ENCODE data around the gene ZBTB7A.

ZBTB7A gene

DNA sequence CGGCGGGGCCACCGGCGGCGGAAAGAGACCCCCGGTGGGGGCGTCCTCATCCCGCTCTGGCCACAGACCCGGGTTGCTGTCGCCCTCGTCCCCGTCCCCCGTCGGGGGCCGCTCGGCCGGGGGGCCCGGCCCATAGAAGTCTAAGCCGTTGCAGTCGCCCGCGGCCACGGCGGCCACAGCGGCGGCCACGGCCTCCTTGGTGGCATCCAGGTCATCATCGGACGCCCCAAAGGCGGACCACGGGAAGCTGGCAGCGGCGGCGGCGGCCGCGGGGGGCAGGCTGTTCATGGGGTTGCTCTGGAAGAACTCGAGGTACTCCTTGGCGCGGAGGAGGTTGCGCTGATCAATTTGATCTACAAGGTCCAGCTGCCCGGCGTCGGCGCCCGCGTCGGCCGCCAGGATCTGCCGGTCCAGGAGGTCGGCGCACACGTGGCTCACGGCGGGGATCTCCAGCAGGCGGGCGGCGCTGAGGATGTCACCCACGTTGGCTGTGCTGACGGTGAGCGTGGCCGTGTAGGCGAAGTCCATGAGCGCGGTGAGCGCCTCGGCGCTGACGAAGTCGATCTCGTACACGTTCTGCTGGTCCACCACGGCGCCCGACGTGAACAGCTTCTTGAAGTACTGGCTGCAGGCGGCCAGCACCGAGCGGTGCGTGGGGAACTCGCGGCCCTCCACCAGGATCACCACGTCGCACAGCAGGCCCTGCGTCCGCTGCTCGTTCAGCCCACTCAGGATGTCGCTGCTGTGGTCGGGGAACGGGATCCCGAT lies 12.1 kb downstream of the ZBTB7A start:
- DNase-seq (ENCODE audit: low read depth in 2 of 2), result no peak

DNA sequence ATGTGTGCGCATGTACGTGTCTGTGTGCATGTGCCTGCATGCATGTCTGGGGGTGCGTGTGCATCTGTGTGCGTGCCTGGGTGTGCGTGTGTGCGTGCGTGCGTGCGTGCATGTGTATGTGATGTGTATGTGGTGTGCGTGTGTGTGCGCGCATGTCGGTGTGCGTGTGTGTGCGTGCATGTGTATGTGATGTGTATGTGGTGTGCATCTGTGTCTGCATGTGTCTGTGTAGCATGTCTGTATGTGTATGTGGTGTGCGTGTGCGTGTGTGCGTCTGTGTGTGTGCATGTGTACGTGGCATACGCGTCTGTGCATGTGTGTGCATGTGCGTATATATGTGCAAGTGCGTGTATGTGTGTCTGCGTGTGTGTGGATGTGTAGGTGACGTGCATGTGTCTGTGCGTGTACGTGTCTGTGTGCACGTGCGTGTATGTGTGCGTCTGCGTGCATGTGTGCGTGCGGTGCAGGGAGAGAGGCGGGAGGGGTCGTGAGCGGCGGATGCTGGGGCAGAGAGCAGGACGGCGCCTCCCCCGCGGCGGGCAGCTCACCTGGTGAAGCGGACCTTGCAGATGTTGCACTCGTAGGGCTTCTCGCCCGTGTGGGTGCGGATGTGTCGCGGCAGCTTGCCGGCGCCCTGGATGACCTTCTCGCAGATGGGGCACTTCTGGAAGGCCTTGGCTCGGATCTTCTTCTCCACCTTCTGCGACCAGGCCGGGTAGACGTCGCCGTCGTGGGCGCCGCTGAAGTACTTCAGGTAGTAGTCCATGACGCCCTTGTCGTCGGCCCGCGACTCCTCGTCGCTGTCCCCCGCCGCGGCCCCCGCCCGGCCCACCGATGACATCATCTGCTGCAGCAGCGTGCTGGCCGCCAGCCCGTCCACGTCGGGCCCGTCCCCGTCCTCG lies 13.0 kb downstream of the ZBTB7A start:
- no peak for DNase-seq (ENCODE audit: low read depth in 2 of 2)

- no peak for DNase-seq (ENCODE audit: low read depth in 2 of 2)
Observed at GRCh38 chr19:4052993-4053422, 13.7 kb downstream of the ZBTB7A start.

DNA sequence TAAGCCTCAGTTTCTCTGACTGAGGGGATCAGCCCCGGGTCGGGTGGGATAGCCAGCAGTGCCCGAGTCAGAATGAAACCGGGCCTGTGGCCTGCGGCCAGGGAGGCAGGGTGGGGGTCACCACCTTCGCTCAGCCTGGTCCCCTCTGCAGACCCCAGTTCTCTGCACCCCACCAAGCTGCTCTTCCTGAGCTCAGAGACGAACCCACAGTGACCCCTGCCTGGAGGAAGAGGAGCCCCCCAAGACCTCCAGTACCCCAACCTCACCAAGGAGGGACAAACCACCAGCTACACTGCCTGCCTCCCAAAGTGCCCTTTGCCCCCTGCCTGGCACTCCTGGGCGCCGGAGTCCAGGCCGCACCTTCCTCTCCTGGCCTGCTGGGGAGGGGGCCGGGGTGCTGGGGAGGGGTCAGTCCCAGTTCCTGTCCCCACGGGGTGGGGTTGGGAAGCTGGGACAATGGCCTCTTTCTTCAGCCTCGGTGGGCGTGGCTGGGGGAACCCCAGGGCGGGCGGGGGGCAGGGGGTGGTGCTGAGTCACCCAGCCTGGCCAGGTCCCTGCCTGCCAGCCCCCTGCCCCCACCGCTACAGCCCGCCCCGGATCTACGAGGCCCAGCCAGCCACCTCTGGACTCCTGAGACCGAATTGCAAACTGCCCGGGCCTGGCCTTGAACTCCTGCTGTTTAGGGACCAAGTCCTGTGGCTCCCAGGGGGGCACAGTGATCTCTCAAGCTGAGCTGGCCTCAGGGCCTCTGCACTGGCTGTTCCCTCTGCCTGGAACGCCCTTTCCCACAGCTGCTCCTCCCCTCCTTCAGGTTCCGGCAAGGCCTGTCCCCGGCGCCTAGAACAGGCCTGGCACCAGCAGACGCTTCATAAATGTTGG lies 14.3 kb downstream of the ZBTB7A start:
- no peak for DNase-seq (ENCODE audit: low read depth in 2 of 2)

- no peak for DNase-seq (ENCODE audit: low read depth in 2 of 2)
Observed at GRCh38 chr19:4051175-4052101, 15.3 kb downstream of the ZBTB7A start.

DNA sequence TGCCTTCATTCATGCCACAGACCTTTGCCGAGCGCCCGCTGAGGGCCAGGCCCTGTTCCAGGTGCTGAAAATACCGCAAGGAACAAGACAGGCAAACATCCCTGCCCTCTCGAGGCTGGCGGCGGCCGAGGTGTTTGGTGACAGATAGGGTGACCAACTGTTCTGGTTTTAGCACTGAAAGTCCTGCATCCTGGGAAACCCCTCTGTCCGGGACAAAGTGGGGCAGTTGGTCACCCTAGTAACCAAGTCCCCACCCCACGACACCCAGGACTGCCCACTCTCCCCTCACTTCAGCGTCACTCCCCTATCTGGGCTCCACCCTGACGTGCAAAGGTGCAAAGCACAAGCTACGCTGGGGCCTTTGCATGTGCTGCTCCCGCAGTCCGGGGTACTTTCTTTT lies 17.3 kb downstream of the ZBTB7A start:
- no peak for DNase-seq (ENCODE audit: low read depth in 2 of 2)

DNA sequence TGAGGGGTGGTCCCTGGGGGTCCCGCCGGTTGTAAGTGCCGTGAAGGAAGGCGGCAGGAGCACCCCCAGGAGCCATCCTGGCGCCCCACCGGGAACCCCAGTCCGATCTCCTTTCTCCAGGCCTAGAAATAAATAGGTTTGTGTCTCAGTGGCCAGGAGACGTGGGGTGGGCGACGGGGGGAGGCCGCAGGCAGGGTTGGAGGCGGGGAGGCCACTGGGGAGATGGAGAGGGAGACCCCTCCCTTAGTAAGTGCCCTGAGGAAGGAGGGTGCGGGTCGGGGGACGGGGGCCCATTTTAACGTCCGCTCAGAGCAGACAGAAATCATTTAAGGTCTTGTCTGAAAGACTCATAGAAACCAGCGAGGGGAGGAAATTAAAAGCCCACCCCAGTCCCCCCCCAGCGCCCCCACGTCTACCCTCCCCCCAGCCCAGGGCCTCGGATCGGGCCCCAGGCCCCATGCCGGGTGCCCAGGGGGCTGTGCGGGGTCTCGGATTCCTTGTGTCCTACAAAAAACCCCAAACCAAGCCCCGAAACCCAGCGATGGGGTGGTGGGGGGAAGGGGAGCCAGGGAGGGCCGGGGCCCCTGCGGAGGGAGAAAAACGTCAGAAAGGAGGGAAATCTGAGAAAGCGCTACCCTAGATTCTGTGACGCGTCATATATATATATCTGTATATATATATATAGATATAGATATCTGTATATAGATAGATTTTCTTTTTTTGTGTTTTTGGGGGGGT lies 19.6 kb downstream of the ZBTB7A start:
- no peak for DNase-seq (ENCODE audit: low read depth in 2 of 2)

DNA sequence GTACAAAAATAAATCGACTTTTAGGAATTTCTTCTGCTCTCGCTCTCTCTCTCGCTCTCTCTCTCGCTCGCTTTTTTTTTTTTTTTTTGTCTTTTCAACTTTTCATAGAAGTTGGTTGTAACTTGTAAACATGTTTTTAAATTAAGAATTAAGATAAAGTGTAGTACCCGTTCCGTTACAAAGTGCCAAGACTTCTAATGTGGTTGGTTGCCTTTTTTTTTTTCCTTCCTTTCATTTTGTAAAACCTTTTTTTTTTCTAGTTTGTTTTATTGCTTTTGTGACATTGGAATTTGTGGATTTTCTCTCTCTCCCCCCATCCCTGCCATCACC lies 20.4 kb downstream of the ZBTB7A start:
- no peak for DNase-seq (ENCODE audit: low read depth in 2 of 2)

DNA sequence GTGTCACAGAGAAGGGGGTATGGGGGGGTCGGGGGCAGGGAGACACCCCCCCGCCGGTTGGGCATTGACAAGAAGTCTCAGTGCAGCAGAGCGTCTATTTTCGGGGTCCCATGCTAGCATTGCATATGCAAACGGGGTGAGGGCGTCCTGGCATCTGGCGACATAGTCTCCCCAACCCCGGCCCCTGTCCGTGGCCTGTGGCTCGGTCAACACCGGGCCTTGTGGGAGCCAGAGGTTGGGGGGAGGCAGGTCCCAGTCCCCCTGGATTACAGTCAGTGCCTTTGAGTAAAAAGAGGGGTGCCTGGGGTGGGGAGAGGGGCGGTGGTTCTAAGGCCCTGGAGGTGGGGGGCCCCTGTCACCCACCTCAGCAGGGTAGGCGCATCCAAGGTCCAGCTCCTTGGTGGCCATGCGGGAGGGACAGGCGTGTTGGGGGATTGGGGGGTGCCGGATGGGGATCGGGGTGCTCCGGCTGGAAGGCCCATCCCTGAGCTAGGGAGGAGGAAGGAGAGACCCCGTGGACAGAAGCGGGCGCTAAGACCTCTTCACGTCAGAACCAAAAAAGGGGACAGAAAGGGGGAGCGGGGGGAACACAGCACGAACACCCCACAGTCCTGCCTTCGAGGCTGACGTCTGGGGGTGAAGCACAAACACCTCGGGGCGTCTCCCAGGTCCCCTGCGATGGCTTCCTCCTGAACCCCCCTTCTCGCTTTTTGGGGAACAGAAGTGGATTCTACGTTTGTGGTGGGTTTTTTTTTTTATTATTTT lies 20.9 kb downstream of the ZBTB7A start:
- no peak for DNase-seq (ENCODE audit: low read depth in 2 of 2)

DNA sequence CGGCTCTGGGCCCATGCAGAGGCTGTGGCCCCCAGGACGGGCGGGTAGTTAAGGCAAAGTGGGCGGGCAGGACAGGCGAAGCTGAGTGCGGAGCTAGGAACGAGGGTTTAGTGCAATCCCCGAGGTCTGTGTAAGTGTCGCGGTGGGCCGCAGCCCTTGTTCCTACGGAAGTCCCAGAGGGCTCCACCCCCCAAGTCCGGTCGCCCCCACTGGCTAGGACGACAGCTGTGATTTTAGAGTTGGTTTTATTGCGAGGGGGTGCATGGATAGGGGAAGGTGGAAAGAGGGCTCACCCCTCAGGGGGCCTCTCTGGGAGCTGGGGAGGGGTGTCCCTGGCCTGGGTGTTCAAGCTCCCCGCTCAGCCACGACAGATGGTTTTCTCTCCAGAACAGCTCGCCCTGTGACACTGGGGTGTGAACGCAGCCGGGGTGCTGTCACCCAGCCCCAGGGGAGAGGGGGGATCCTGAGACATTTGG lies 21.7 kb downstream of the ZBTB7A start:
- DNase-seq (ENCODE audit: low read depth in 2 of 2), result no peak

- DNase-seq (ENCODE audit: low read depth in 2 of 2), result no peak
Observed at GRCh38 chr19:4043966-4044715, 22.6 kb downstream of the ZBTB7A start.

DNA sequence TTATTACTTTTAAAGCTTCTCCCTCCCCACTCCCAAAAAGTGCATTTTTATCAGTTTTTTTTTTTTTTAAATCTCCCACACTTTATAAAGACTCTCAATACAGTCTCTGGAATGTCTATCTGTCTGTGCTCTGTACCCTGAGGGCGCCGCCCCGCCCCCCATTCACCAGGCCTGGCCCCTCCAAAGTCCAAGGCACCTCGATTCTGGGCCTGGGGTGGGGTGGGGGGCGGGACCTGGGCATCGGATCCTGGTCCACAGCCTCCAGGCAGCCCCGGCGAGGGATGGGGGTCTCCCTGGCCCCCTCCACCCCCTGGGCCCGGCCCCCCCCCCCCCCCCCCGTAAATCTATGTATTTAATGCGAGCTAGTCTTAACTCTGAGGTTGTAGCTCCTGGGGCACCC lies 23.3 kb downstream of the ZBTB7A start:
- DNase-seq (ENCODE audit: low read depth in 2 of 2), result no peak

DNA sequence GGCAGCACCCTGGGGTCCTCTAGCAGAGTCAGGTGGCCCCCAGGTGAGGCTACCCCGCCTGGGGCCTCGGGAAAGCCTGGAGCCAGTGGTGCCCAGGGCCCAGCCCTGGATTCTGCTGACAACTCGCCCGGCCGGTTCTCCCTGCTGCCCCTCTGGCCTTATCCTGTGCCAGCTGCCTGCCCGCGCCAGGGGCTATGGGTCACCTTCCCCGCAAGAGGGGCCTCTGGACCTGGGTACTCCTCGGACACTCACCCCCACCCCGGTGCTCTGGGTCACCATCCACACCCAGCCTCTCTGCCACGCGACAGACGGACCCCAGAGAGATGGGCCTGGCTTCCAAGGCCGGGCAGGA lies 24.0 kb downstream of the ZBTB7A start:
- DNase-seq (ENCODE audit: low read depth in 2 of 2), result no peak

DNA sequence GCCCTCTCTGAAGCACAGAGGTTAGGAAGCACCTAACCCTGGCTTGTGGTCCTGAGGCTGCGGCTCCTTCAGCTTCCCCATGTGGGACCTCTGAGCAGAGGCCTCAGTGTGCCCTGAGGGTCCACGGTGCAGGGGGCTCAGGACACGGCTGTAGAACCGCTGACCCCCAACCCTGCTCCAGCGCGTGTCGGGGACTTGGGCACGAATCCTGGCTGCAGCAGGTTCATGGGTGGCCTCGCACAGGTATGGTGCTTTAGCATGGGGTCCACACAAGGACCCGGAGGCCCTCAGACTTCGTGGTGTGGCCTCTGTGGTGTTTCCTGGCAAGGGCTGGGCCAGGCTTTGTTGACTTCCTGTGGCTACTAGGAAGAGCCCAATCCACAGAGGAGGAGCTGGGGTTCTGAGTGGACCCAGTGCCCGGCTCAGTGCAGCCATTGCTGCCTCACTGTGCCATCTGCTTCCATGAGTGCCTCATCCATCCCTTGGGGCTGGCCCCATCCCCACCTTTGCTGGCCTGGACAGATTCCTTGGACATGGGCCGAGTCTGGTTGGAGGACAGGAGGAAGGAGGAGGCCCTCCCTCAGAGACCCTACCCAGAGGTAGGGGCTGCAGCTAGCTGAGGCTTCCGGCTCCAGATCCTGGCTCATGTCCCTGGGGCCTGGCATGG lies 24.5 kb downstream of the ZBTB7A start:
- DNase-seq (ENCODE audit: low read depth in 2 of 2), result no peak

DNA sequence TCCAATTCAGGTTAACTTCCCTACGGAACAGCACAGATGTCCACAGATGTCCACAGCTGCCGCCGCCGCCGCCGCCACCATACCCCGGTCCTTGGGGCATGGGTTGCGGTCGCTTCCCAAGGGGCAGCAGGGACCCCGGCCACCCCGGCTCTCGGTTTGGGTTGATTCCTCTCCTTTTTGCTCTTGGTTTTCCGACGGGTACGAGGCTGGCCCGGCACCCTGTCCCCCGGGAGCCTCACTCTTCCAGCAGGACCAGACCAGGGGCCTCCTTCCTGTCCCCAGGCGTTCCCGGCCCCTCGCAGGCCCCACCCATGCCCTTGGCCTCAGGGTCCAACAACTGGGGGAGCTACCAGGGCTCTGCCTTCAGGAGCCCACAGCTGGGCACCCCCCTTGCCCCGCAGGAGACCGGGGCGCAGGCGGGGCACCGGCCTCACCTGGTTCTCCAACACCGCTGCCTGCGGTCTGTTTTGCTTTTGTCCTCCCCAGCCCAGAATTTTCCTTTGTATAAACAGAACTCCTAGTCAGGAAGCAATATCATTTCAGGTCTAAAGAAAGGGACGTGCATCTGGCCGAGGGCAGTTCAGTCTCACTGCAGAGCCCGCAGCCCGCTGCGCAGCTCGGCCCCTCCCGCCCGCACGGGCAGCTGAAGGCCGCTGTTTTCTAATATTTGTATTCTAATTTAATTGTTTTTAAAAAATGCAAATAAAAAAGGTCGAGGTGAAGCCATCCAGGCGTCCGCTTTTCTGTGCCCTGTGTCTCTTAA lies 27.9 kb downstream of the ZBTB7A start:
- no peak for DNase-seq (ENCODE audit: low read depth in 2 of 2)

- no peak for DNase-seq (ENCODE audit: low read depth in 2 of 2)
Observed at GRCh38 chr19:4038057-4038456, 28.6 kb downstream of the ZBTB7A start.

DNA sequence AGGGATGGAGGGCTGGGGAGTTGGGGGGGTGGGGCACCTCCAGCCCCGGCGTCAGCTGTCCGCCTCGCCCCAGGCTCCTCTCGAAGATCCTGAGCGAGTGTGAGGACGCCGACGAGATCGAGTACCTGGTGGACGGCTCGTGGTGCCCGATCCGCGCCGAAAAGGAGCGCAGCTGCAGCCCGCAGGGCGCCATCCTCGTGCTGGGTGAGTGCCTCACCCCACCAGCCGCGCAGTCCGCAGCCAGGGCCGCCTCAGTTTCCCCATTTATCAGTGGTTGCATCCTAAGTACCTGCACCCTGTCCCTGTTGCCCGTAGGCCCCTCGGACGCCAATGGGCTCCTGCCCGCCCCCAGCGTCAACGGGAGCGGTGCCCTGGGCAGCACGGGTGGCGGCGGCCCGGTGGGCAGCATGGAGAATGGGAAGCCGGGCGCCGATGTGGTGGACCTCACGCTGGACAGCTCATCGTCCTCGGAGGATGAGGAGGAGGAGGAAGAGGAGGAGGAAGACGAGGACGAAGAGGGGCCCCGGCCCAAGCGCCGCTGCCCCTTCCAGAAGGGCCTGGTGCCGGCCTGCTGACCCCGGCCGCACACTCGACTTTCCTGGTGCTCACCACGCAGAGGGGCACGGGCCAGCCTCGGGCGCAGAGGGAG lies 29.3 kb downstream of the ZBTB7A start:
- no peak for DNase-seq (ENCODE audit: low read depth in 2 of 2)
